PC-3 (cell line): Measurements from ENCODE around the gene HBE1. TPM values are rescaled to one million over a fixed set of nuclear protein-coding genes. Genes with fewer than 3 reads are reported as not detected.

Experiments
- ATAC-seq: fragments of 200-7000 bp; cut with Tn5 transposase; 2 replicates; pipeline ENCODE4 v1.9.1; 2020; ENCODE audit warnings: mild to moderate bottlenecking, moderate library complexity
- BruUV-seq: library from RNA; stranded (reverse); fragments of 400-500 nt; replicated peaks from 2 replicates; lab custom pipeline; 2021; lab: Mats Ljungman, UMichigan
- CTCF ChIA-PET: fragments of 300-600 bp; sonication (Branson Sonifier 250); formaldehyde crosslinking; loops from one replicate; lab custom pipeline; 2022; ENCODE audit warnings: antibody characterized with exemption; lab: Charles Lee
- POLR2A ChIA-PET: fragments of 300-600 bp; sonication (Branson Sonifier 250); formaldehyde crosslinking; loops from one replicate; lab custom pipeline; 2022; ENCODE audit warnings: antibody characterized with exemption; ENCODE audit not compliant: unreplicated experiment; lab: Charles Lee
- DNase-seq: peaks from one replicate; pipeline ENCODE4 v3.0.0-alpha.2; 2015
- H2AFZ ChIP-seq: fragments of 300-600 bp; sonication (generic); 2 replicates; pipeline ENCODE4 v1.6.0; 2016; ENCODE audit warnings: antibody characterized with exemption, low read length
- H3F3A ChIP-seq: fragments of 300-600 bp; sonication (generic); one replicate; pipeline ENCODE4 v1.6.0; 2017; ENCODE audit warnings: antibody characterized with exemption, low read length, control low read depth, mild to moderate bottlenecking; ENCODE audit not compliant: unreplicated experiment
- H3K27ac ChIP-seq: fragments of 300-600 bp; sonication (generic); 2 replicates; pipeline ENCODE4 v1.5.1; 2016; ENCODE audit warnings: mild to moderate bottlenecking, low read length
- H3K27me3 ChIP-seq: fragments of 300-600 bp; sonication (generic); 2 replicates; pipeline ENCODE4 v1.6.1; 2016; ENCODE audit warnings: low read length, mixed read lengths
- H3K36me3 ChIP-seq: fragments of 300-600 bp; sonication (generic); 2 replicates; pipeline ENCODE4 v1.6.1; 2016; ENCODE audit warnings: low read depth, mixed run types, low read length, mixed read lengths
- H3K4me1 ChIP-seq: fragments of 300-600 bp; sonication (generic); 2 replicates; pipeline ENCODE4 v1.5.1; 2016; ENCODE audit warnings: low read length; ENCODE audit not compliant: insufficient read depth
- H3K4me2 ChIP-seq: fragments of 300-600 bp; sonication (generic); 2 replicates; pipeline ENCODE4 v1.6.0; 2016; ENCODE audit warnings: low read length
- H3K4me3 ChIP-seq: fragments of 300-600 bp; sonication (generic); 2 replicates; pipeline ENCODE4 v1.5.1; 2016; ENCODE audit warnings: mild to moderate bottlenecking, low read length, mixed read lengths
- H3K79me2 ChIP-seq: fragments of 300-600 bp; sonication (generic); 2 replicates; pipeline ENCODE4 v1.6.1; 2017; ENCODE audit warnings: low read length, mixed read lengths
- H3K9ac ChIP-seq: fragments of 300-600 bp; sonication (generic); 2 replicates; pipeline ENCODE4 v1.6.0; 2016; ENCODE audit warnings: mild to moderate bottlenecking, low read length
- H3K9me2 ChIP-seq: fragments of 300-600 bp; sonication (generic); replicated peaks from 2 replicates; pipeline ENCODE4 v1.6.1; 2016; ENCODE audit warnings: mixed run types, low read length, mixed read lengths
- H3K9me3 ChIP-seq: fragments of 300-600 bp; sonication (generic); 2 replicates; pipeline ENCODE4 v1.6.1; 2016; ENCODE audit warnings: low read length, mixed read lengths
- H4K20me1 ChIP-seq: fragments of 300-600 bp; sonication (generic); 2 replicates; pipeline ENCODE4 v1.6.1; 2016; ENCODE audit warnings: low read length, mixed read lengths
- CTCF ChIP-seq: fragments of 300-600 bp; sonication (generic); conservative IDR thresholded peaks from 2 replicates; pipeline ENCODE4 v1.5.1; 2017; ENCODE audit warnings: antibody characterized with exemption, low read depth, mild to moderate bottlenecking, low read length
- EZH2 ChIP-seq: fragments of 300-600 bp; sonication (generic); IDR thresholded peaks from one replicate; pipeline ENCODE4 v1.6.1; 2017; ENCODE audit warnings: antibody characterized with exemption, mild to moderate bottlenecking, low read length; ENCODE audit not compliant: unreplicated experiment
- EZH2phosphoT487 ChIP-seq: fragments of 300-600 bp; sonication (generic); IDR thresholded peaks from 2 replicates; pipeline ENCODE4 v1.6.1; 2018; ENCODE audit warnings: mild to moderate bottlenecking, antibody characterized with exemption, low read length, borderline replicate concordance
- intact Hi-C: fragments of 100-400 bp; cut with micrococcal nuclease; formaldehyde crosslinking; loops from 2 replicates; pipeline ENCODE4 v1.9.0; 2023
- total RNA-seq: library from RNA; depleted of rRNA; stranded (reverse); fragments of >200 nt; gene quantifications from 2 replicates; pipeline ENCODE4 v1.2.3, GENCODE V29; 2014

Gene HBE1
- total RNA-seq, 1 experiment from 2014 or later: 0.62 TPM

GRCh38 chr11:5235364-5236095 lies 34.2 kb downstream of the HBE1 start:
- intact Hi-C loops: no loop called here
- no peaks in the 10 kb centered on the region for H3K36me3 ChIP-seq
- no peak overlapping the region for H3K27ac ChIP-seq
- no peak for TF ChIP-seq EZH2
- no peak for TF ChIP-seq CTCF
- TF ChIP-seq EZH2phosphoT487: no peak
- H3K9me3 ChIP-seq: no peaks in the 10 kb centered on the region
- DNase-seq (no peak), ATAC-seq (no peak)
- no TSS peak for BruUV-seq
- H3F3A ChIP-seq: no peaks in the 10 kb centered on the region
- no peak overlapping the region for H3K4me2 ChIP-seq
- H3K4me3 ChIP-seq: no peak overlapping the region
- POLR2A ChIA-PET: no interaction called here
- H3K79me2 ChIP-seq: no peaks in the 10 kb centered on the region
- no peaks in the 10 kb centered on the region for H3K9me2 ChIP-seq
- H2AFZ ChIP-seq: no peak overlapping the region
- CTCF ChIA-PET: no interaction called here
- H4K20me1 ChIP-seq: no peaks in the 10 kb centered on the region
- H3K4me1 ChIP-seq: no peaks in the 10 kb centered on the region
- H3K27me3 ChIP-seq: no peaks in the 10 kb centered on the region
- H3K9ac ChIP-seq: no peak overlapping the region

GRCh38 chr11:5234381-5234834 lies 35.3 kb downstream of the HBE1 start, which contains the start of gene HBD:
Gene HBD (minus strand): TSS chr11:5234483. CDS start chr11:5234433, 50 bp downstream.
- Histone ChIP-seq H3K4me3 (no peak within 1 kb of the TSS), H3K27ac (no peak within 1 kb of the TSS), H2AFZ (no peak within 1 kb of the TSS), H3K36me3 (no peaks in the 10 kb centered on the region), H4K20me1 (no peaks in the 10 kb centered on the region), H3K9ac (no peak within 1 kb of the TSS), H3K4me1 (no peaks in the 10 kb centered on the region), H3K9me2 (no peaks in the 10 kb centered on the region), H3F3A (no peaks in the 10 kb centered on the region), H3K27me3 (no peaks in the 10 kb centered on the region), H3K9me3 (no peaks in the 10 kb centered on the region), H3K4me2 (no peak within 1 kb of the TSS), H3K79me2 (no peaks in the 10 kb centered on the region)
- BruUV-seq: no TSS peak
- ChIA-PET CTCF (no interaction called here), POLR2A (no interaction called here)
- no peak for TF ChIP-seq EZH2phosphoT487
- TF ChIP-seq CTCF: no peak
- TF ChIP-seq EZH2: no peak
- intact Hi-C loops: no loop called here
- no peak for ATAC-seq
- no peak for DNase-seq

GRCh38 chr11:5233307-5233706 lies 36.4 kb downstream of the HBE1 start:
- H3K27ac ChIP-seq: no peak overlapping the region
- no peaks in the 10 kb centered on the region for H3K79me2 ChIP-seq
- H3K4me2 ChIP-seq: no peak overlapping the region
- no peaks in the 10 kb centered on the region for H3K4me1 ChIP-seq
- ChIA-PET CTCF (no interaction called here), POLR2A (no interaction called here)
- H2AFZ ChIP-seq: no peak overlapping the region
- H3K9me2 ChIP-seq: no peaks in the 10 kb centered on the region
- H3K36me3 ChIP-seq: no peaks in the 10 kb centered on the region
- H3K9ac ChIP-seq: no peak overlapping the region
- H3F3A ChIP-seq: no peaks in the 10 kb centered on the region
- no TSS peak for BruUV-seq
- H3K27me3 ChIP-seq: no peaks in the 10 kb centered on the region
- H3K9me3 ChIP-seq: no peaks in the 10 kb centered on the region
- no peak overlapping the region for H3K4me3 ChIP-seq
- intact Hi-C loops: no loop called here
- ATAC-seq (no peak), DNase-seq (no peak)
- no peaks in the 10 kb centered on the region for H4K20me1 ChIP-seq
- TF ChIP-seq EZH2phosphoT487 (no peak), CTCF (no peak), EZH2 (no peak)
